Measurements from ENCODE around the gene FAM193A. TPM values are rescaled to one million over a fixed set of nuclear protein-coding genes. Genes with fewer than 3 reads are reported as not detected.
A peak's percentile ranks its signal among the peaks of the same experiment; 100 is the strongest.

Gene FAM193A
- total and polyA plus RNA-seq, 2 experiments from 2014 or later = 12.0 to 22.9 TPM

DNA sequence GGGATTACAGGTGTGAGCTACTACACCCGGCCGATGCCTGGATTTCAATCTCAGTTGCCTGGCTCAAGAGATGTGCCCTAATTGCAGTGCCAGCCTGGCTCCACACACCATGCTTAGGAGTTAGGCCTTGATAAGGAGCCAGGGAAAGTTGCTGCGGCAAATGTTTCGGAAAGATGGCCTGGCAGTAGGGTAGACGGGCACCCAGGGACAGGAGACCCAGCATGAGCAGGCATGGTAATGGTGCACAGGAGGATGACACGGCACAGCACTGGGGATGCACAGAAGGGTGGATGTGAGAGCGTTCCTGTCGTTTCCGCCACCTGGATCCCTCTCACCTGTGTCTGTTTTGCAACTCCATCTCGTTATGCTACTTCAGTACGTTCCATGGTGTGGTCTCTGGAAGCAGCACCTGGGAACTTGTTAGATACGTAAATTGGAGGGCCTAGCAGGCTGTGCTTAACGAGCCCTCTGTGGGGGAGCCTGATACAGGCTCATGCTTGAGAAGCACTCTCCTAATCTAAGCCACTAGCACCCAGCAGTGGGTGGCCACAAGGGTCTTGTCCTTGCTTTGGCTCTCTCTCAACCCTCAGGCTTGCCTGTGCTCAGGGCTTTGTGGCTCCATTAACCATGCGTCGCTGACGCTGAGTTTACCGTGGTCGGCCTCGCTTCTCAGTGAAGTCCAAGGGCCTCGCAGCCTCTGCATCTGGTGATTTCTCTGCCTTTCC lies 47.2 kb upstream of the FAM193A start:
- H3K27ac ChIP-seq (ENCODE audit: low read depth) = peak overlapping the region; percentile 63
- ATAC-seq = peak; percentile 38
- no peak overlapping the region for H3K4me2 ChIP-seq
- peaks cover 82% of the 10 kb centered on the region for H4K20me1 ChIP-seq (replicated peaks; ENCODE audit: insufficient read depth)
- H3K9me2 ChIP-seq (ENCODE audit: insufficient read depth) = no peaks in the 10 kb centered on the region
- H3K36me3 ChIP-seq (ENCODE audit: insufficient read depth) = peaks cover 26% of the 10 kb centered on the region
- no peak overlapping the region for H2AFZ ChIP-seq
- peak; percentile 17 for DNase-seq (ENCODE audit: low spot score)
- peaks cover 19% of the 10 kb centered on the region for H3K4me1 ChIP-seq (ENCODE audit: insufficient read depth)
- H3K36me3 Mint-ChIP-seq (ENCODE audit: low read depth) = peaks cover 51% of the 10 kb centered on the region
- TF ChIP-seq ZNF462 (CRISPR knock-in tag; IDR thresholded peaks at IDR 0.05) (no peak), JUNB (IDR thresholded peaks at IDR 0.05; ENCODE audit: unreplicated experiment) (no peak), POLR2AphosphoS5 (IDR thresholded peaks at IDR 0.05; ENCODE audit: low read depth) (no peak), STAT1 (IDR thresholded peaks at IDR 0.05; ENCODE audit: unreplicated experiment) (no peak), EZH2phosphoT487 (IDR thresholded peaks at IDR 0.05; ENCODE audit: unreplicated experiment) (no peak), EZH2 (IDR thresholded peaks at IDR 0.05; ENCODE audit: low read depth, unreplicated experiment) (no peak), ZNF331 (CRISPR knock-in tag; IDR thresholded peaks at IDR 0.05; ENCODE audit: low read depth) (no peak), CREB1 (CRISPR knock-in tag; IDR thresholded peaks at IDR 0.05; ENCODE audit: low read depth) (no peak)
- TF ChIP-seq, protein P1, sequence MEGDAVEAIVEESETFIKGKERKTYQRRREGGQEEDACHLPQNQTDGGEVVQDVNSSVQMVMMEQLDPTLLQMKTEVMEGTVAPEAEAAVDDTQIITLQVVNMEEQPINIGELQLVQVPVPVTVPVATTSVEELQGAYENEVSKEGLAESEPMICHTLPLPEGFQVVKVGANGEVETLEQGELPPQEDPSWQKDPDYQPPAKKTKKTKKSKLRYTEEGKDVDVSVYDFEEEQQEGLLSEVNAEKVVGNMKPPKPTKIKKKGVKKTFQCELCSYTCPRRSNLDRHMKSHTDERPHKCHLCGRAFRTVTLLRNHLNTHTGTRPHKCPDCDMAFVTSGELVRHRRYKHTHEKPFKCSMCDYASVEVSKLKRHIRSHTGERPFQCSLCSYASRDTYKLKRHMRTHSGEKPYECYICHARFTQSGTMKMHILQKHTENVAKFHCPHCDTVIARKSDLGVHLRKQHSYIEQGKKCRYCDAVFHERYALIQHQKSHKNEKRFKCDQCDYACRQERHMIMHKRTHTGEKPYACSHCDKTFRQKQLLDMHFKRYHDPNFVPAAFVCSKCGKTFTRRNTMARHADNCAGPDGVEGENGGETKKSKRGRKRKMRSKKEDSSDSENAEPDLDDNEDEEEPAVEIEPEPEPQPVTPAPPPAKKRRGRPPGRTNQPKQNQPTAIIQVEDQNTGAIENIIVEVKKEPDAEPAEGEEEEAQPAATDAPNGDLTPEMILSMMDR (conservative IDR thresholded peaks at IDR 0.05; ENCODE audit: low read depth in 2 of 2) = no peak
- TF ChIP-seq, protein P2, sequence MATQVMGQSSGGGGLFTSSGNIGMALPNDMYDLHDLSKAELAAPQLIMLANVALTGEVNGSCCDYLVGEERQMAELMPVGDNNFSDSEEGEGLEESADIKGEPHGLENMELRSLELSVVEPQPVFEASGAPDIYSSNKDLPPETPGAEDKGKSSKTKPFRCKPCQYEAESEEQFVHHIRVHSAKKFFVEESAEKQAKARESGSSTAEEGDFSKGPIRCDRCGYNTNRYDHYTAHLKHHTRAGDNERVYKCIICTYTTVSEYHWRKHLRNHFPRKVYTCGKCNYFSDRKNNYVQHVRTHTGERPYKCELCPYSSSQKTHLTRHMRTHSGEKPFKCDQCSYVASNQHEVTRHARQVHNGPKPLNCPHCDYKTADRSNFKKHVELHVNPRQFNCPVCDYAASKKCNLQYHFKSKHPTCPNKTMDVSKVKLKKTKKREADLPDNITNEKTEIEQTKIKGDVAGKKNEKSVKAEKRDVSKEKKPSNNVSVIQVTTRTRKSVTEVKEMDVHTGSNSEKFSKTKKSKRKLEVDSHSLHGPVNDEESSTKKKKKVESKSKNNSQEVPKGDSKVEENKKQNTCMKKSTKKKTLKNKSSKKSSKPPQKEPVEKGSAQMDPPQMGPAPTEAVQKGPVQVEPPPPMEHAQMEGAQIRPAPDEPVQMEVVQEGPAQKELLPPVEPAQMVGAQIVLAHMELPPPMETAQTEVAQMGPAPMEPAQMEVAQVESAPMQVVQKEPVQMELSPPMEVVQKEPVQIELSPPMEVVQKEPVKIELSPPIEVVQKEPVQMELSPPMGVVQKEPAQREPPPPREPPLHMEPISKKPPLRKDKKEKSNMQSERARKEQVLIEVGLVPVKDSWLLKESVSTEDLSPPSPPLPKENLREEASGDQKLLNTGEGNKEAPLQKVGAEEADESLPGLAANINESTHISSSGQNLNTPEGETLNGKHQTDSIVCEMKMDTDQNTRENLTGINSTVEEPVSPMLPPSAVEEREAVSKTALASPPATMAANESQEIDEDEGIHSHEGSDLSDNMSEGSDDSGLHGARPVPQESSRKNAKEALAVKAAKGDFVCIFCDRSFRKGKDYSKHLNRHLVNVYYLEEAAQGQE (IDR thresholded peaks at IDR 0.05; ENCODE audit: unreplicated experiment) = no peak
- peaks cover 5% of the 10 kb centered on the region for H3K27me3 Mint-ChIP-seq (ENCODE audit: insufficient read depth, low read depth, poor library complexity)
- no peaks in the 10 kb centered on the region for H3K9me3 Mint-ChIP-seq
- H3K4me3 Mint-ChIP-seq = no peak overlapping the region
- peaks cover 32% of the 10 kb centered on the region for H3K4me1 Mint-ChIP-seq
- H3F3A ChIP-seq (replicated peaks; ENCODE audit: low read depth) = peaks cover 15% of the 10 kb centered on the region; the same call in 1 of the 2 replicates
- peak overlapping the region; percentile 72 for H3K27ac Mint-ChIP-seq
- no peak overlapping the region for H3K4me3 ChIP-seq
- peaks cover 99% of the 10 kb centered on the region for H3K79me2 ChIP-seq (replicated peaks; ENCODE audit: insufficient read depth)
- no peaks in the 10 kb centered on the region for H3K27me3 ChIP-seq (ENCODE audit: insufficient read depth)
